Mesodermal cell (in vitro differentiated cells): ENCODE results near the gene RPUSD3.
"Not testable (repeated sequence)": the region's sequence is repeated elsewhere in the genome, so short reads cannot be mapped to it uniquely, and the experiment has no call there.

ENCODE experiments used
- H3K27ac ChIP-seq: 2 replicates; pipeline ENCODE4 v1.7.0; 2013; ENCODE audit warnings: mild to moderate bottlenecking, low read depth, low read length, moderate library complexity; ENCODE audit not compliant: severe bottlenecking
- H3K36me3 ChIP-seq: 2 replicates; pipeline ENCODE4 v1.7.1; 2013; ENCODE audit warnings: mild to moderate bottlenecking, low read length, moderate library complexity; ENCODE audit not compliant: control insufficient read depth, insufficient read depth
- H3K4me1 ChIP-seq: one replicate; pipeline ENCODE4 v1.7.1; 2013; ENCODE audit warnings: mild to moderate bottlenecking, low read length; ENCODE audit not compliant: insufficient read depth, control insufficient read depth, poor library complexity, severe bottlenecking
- H3K4me3 ChIP-seq: 2 replicates; pipeline ENCODE4 v1.7.0; 2013; ENCODE audit warnings: low read length, control low read depth, mild to moderate bottlenecking; ENCODE audit not compliant: insufficient read depth, poor library complexity, severe bottlenecking; ENCODE audit errors: extremely low read depth
- H3K9me3 ChIP-seq: 2 replicates; pipeline ENCODE4 v1.7.1; 2013; ENCODE audit warnings: mild to moderate bottlenecking, low read length, moderate library complexity; ENCODE audit not compliant: control insufficient read depth
- WGBS, 2 experiments: methylation state at CpG; one replicate each; pipeline ENCODE4 v1.1.5; 2013; ENCODE audit warnings: missing lambda C conversion rate in 2 of 2; ENCODE audit not compliant: insufficient coverage in 2 of 2; 5-methylcytosine and 5-hydroxymethylcytosine counted together

RPUSD3 gene

GRCh38 chr3:9865125-9865637, 21.4 kb upstream of the RPUSD3 start:
- not testable (repeated sequence) for H3K9me3 ChIP-seq, H3K36me3 ChIP-seq, H3K4me3 ChIP-seq, H3K27ac ChIP-seq, H3K4me1 ChIP-seq
- whole genome bisulfite sequencing, 2 experiments = 93 to 98% methylated on average over 5 to 7 of the region's 10 CpGs

- no peak overlapping the region for H3K4me3 ChIP-seq
- H3K27ac ChIP-seq = peak overlapping the region; percentile 45
- H3K36me3 ChIP-seq = no peaks in the 10 kb centered on the region
- WGBS, 2 experiments = 90 to 91% methylated on average over 6 to 11 of the region's 16 CpGs
- peaks cover 3% of the 10 kb centered on the region for H3K4me1 ChIP-seq
- no peaks in the 10 kb centered on the region for H3K9me3 ChIP-seq
These were observed 20.6 kb upstream of the RPUSD3 start for GRCh38 chr3:9864200-9864927.

GRCh38 chr3:9863058-9863772, 19.4 kb upstream of the RPUSD3 start:
- WGBS, 2 experiments = 76 to 79% methylated on average over 17 to 19 of the region's 22 CpGs
- no peaks in the 10 kb centered on the region for H3K9me3 ChIP-seq
- H3K27ac ChIP-seq = no peak overlapping the region
- H3K36me3 ChIP-seq = no peaks in the 10 kb centered on the region
- H3K4me1 ChIP-seq = peaks cover 3% of the 10 kb centered on the region
- H3K4me3 ChIP-seq = no peak overlapping the region

- peak overlapping the region; percentile 8 for H3K4me3 ChIP-seq
- H3K27ac ChIP-seq = no peak overlapping the region
- peaks cover 3% of the 10 kb centered on the region for H3K4me1 ChIP-seq
- no peaks in the 10 kb centered on the region for H3K36me3 ChIP-seq
- H3K9me3 ChIP-seq = no peaks in the 10 kb centered on the region
- 13 to 21% methylated on average over 36 to 44 of the region's 45 CpGs for WGBS, 2 experiments
These were observed 18.7 kb upstream of the RPUSD3 start for GRCh38 chr3:9862391-9863057.

GRCh38 chr3:9861626-9862130, 17.9 kb upstream of the RPUSD3 start:
- Histone ChIP-seq H3K9me3 (no peaks in the 10 kb centered on the region), H3K4me1 (peaks cover 3% of the 10 kb centered on the region), H3K36me3 (no peaks in the 10 kb centered on the region), H3K27ac (no peak overlapping the region), H3K4me3 (no peak overlapping the region)
- WGBS, 2 experiments = 85 to 91% methylated on average over 5 of the region's 5 CpGs

GRCh38 chr3:9861201-9861600, 17.4 kb upstream of the RPUSD3 start:
- no peak overlapping the region for H3K4me3 ChIP-seq
- H3K36me3 ChIP-seq = no peaks in the 10 kb centered on the region
- H3K4me1 ChIP-seq = peaks cover 3% of the 10 kb centered on the region
- 90 to 93% methylated on average over 2 to 3 of the region's 4 CpGs for WGBS, 2 experiments
- H3K9me3 ChIP-seq = no peaks in the 10 kb centered on the region
- no peak overlapping the region for H3K27ac ChIP-seq

GRCh38 chr3:9859530-9860025, 15.8 kb upstream of the RPUSD3 start:
- WGBS, 2 experiments = 90 to 95% methylated on average over 8 to 10 of the region's 12 CpGs
- Histone ChIP-seq H3K27ac (no peak overlapping the region), H3K4me3 (no peak overlapping the region), H3K4me1 (peaks cover 3% of the 10 kb centered on the region), H3K36me3 (no peaks in the 10 kb centered on the region), H3K9me3 (no peaks in the 10 kb centered on the region)

GRCh38 chr3:9855594-9855993, 11.8 kb upstream of the RPUSD3 start:
- Histone ChIP-seq H3K4me3 (no peak overlapping the region), H3K4me1 (no peaks in the 10 kb centered on the region), H3K36me3 (no peaks in the 10 kb centered on the region), H3K27ac (no peak overlapping the region), H3K9me3 (no peaks in the 10 kb centered on the region)
- WGBS, 2 experiments = 100% methylated on average over 3 of the region's 3 CpGs

- WGBS, 2 experiments = 92 to 95% methylated on average over 7 of the region's 11 CpGs
- H3K9me3 ChIP-seq, H3K36me3 ChIP-seq, H3K4me3 ChIP-seq, H3K27ac ChIP-seq, H3K4me1 ChIP-seq: not testable (repeated sequence)
These were observed 10.6 kb upstream of the RPUSD3 start for GRCh38 chr3:9854291-9854940.

GRCh38 chr3:9852528-9852927, 8.7 kb upstream of the RPUSD3 start:
- 89 to 100% methylated on average over 3 of the region's 6 CpGs for WGBS, 2 experiments

More at GRCh38 chr3:9852528-9852927, 8.7 kb upstream of the RPUSD3 start:
- Histone ChIP-seq H3K4me1 (peaks cover 3% of the 10 kb centered on the region), H3K4me3 (no peak overlapping the region), H3K27ac (no peak overlapping the region), H3K9me3 (no peaks in the 10 kb centered on the region), H3K36me3 (no peaks in the 10 kb centered on the region)
